RPMI7951 (cell line): ENCODE results near the gene SLC45A1. TPM values are rescaled to one million over a fixed set of nuclear protein-coding genes. Genes with fewer than 3 reads are reported as not detected.
"Not testable (repeated sequence)": the region's sequence is repeated elsewhere in the genome, so short reads cannot be mapped to it uniquely, and the experiment has no call there.

ENCODE experiments used
- DNase-seq: peaks from one replicate; pipeline ENCODE4 v3.0.0-alpha.2; 2012; ENCODE audit warnings: low read depth
- total RNA-seq: library from RNA; depleted of rRNA; stranded (reverse); fragments of >200 nt; shearing (Covaris generic); gene quantifications from 2 replicates; pipeline ENCODE4 v1.2.3, GENCODE V29; 2014

The SLC45A1 gene
- total RNA-seq, 1 experiment from 2014 or later, result 0.84 TPM

- no peak for DNase-seq
These were observed 49.8 kb downstream of the SLC45A1 start for GRCh38 chr1:8367571-8368194.

- no peak for DNase-seq
These were observed 51.2 kb downstream of the SLC45A1 start for GRCh38 chr1:8368956-8369639.

GRCh38 chr1:8370046-8370881 is 52.4 kb downstream of the SLC45A1 start:
- DNase-seq, result no peak

GRCh38 chr1:8370905-8371315 is 53.0 kb downstream of the SLC45A1 start:
- DNase-seq, result no peak

- DNase-seq, result no peak
These were observed 53.6 kb downstream of the SLC45A1 start for GRCh38 chr1:8371372-8371991.

- DNase-seq, result no peak
These were observed 55.2 kb downstream of the SLC45A1 start for GRCh38 chr1:8373125-8373524.

GRCh38 chr1:8373581-8374241 is 55.8 kb downstream of the SLC45A1 start:
- peak; percentile 79 for DNase-seq

GRCh38 chr1:8374356-8374755 is 56.4 kb downstream of the SLC45A1 start:
- no peak for DNase-seq

GRCh38 chr1:8374812-8375211 is 56.9 kb downstream of the SLC45A1 start:
- peak; percentile 43 for DNase-seq

GRCh38 chr1:8376358-8376840 is 58.5 kb downstream of the SLC45A1 start:
- DNase-seq, result no peak

GRCh38 chr1:8377271-8377981 is 59.5 kb downstream of the SLC45A1 start:
- no peak for DNase-seq

- DNase-seq, result no peak
These were observed 60.3 kb downstream of the SLC45A1 start for GRCh38 chr1:8378178-8378577.

GRCh38 chr1:8378981-8379470 is 61.1 kb downstream of the SLC45A1 start:
- no peak for DNase-seq

- no peak for DNase-seq
These were observed 61.7 kb downstream of the SLC45A1 start for GRCh38 chr1:8379513-8380186.

GRCh38 chr1:8380310-8380709 is 62.4 kb downstream of the SLC45A1 start:
- DNase-seq, result not testable (repeated sequence)

GRCh38 chr1:8381618-8382017 is 63.7 kb downstream of the SLC45A1 start:
- no peak for DNase-seq

GRCh38 chr1:8382051-8382505 is 64.2 kb downstream of the SLC45A1 start:
- DNase-seq, result no peak

GRCh38 chr1:8382608-8383505 is 64.9 kb downstream of the SLC45A1 start:
- DNase-seq, result no peak

- no peak for DNase-seq
These were observed 66.2 kb downstream of the SLC45A1 start for GRCh38 chr1:8384088-8384487.
